ENCODE results near the gene PIK3R3. TPM values are rescaled to one million over a fixed set of nuclear protein-coding genes. Genes with fewer than 3 reads are reported as not detected.

PIK3R3 gene
- total RNA-seq, 1 experiment from 2014 or later: 1.6 TPM

DNA sequence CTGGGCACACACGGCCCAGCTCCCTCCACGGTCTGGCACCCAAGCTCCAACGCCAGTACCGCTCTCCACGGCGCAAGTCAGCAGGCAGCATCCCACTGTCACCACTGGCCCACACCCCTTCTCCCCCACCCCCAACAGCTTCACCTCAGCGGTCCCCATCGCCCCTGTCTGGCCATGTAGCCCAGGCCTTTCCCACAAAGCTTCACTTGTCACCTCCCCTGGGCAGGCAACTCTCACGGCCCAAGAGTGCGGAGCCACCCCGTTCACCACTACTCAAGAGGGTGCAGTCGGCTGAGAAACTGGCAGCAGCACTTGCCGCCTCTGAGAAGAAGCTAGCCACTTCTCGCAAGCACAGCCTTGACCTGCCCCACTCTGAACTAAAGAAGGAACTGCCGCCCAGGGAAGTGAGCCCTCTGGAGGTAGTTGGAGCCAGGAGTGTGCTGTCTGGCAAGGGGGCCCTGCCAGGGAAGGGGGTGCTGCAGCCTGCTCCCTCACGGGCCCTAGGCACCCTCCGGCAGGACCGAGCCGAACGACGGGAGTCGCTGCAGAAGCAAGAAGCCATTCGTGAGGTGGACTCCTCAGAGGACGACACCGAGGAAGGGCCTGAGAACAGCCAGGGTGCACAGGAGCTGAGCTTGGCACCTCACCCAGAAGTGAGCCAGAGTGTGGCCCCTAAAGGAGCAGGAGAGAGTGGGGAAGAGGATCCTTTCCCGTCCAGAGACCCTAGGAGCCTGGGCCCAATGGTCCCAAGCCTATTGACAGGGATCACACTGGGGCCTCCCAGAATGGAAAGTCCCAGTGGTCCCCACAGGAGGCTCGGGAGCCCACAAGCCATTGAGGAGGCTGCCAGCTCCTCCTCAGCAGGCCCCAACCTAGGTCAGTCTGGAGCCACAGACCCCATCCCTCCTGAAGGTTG is 97.6 kb downstream of the PIK3R3 start:
- POLR2A ChIA-PET: no interaction called here

DNA sequence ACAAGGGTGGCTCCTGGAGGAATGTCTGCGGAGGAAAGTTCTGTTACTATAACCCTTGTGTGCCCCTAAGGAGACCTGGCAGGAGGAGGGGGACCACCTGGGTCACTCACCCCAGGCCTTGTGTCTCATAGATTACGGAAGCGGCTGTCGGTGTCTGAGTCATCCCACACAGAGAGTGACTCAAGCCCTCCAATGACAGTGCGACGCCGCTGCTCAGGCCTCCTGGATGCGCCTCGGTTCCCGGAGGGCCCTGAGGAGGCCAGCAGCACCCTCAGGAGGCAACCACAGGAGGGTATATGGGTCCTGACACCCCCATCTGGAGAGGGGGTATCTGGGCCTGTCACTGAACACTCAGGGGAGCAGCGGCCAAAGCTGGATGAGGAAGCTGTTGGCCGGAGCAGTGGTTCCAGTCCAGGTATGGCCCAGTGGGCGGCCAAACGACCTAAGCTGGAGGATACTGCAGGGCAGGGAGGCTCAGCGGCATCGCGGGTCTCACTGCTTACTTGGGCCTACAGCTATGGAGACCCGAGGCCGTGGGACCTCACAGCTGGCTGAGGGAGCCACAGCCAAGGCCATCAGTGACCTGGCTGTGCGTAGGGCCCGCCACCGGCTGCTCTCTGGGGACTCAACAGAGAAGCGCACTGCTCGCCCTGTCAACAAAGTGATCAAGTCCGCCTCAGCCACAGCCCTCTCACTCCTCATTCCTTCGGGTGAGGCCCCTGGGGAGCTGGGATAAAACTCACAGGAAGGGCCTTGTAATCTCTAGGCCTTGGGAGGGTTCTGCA is 101.4 kb downstream of the PIK3R3 start:
- ChIA-PET POLR2A (no interaction called here), RAD21 (ENCODE audit: low non-redundant PET in 1 of 2, low total read pairs in 2 of 2, uncharacterized antibody in 2 of 2, unreplicated experiment in 2 of 2) (no interaction called here), CTCF (no interaction called here)
- no peaks in the 10 kb centered on the region for H4K20me1 ChIP-seq (ENCODE audit: insufficient read depth)
- H3K9me2 ChIP-seq (ENCODE audit: insufficient read depth): no peaks in the 10 kb centered on the region
- TF ChIP-seq, protein P1, sequence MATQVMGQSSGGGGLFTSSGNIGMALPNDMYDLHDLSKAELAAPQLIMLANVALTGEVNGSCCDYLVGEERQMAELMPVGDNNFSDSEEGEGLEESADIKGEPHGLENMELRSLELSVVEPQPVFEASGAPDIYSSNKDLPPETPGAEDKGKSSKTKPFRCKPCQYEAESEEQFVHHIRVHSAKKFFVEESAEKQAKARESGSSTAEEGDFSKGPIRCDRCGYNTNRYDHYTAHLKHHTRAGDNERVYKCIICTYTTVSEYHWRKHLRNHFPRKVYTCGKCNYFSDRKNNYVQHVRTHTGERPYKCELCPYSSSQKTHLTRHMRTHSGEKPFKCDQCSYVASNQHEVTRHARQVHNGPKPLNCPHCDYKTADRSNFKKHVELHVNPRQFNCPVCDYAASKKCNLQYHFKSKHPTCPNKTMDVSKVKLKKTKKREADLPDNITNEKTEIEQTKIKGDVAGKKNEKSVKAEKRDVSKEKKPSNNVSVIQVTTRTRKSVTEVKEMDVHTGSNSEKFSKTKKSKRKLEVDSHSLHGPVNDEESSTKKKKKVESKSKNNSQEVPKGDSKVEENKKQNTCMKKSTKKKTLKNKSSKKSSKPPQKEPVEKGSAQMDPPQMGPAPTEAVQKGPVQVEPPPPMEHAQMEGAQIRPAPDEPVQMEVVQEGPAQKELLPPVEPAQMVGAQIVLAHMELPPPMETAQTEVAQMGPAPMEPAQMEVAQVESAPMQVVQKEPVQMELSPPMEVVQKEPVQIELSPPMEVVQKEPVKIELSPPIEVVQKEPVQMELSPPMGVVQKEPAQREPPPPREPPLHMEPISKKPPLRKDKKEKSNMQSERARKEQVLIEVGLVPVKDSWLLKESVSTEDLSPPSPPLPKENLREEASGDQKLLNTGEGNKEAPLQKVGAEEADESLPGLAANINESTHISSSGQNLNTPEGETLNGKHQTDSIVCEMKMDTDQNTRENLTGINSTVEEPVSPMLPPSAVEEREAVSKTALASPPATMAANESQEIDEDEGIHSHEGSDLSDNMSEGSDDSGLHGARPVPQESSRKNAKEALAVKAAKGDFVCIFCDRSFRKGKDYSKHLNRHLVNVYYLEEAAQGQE (IDR thresholded peaks at IDR 0.05; ENCODE audit: low read depth): no peak
- no peak for TF ChIP-seq SIN3A (IDR thresholded peaks at IDR 0.05; ENCODE audit: low read depth)
- no peak for TF ChIP-seq RAD21 (IDR thresholded peaks at IDR 0.05; ENCODE audit: low read depth)
- no peak for TF ChIP-seq ZNF274 (IDR thresholded peaks at IDR 0.05; ENCODE audit: low read depth, low read length)
- no peak for TF ChIP-seq YY1 (IDR thresholded peaks at IDR 0.05; ENCODE audit: extremely low read depth, insufficient replicate concordance, low read depth, low read length)
- TF ChIP-seq EZH2 (IDR thresholded peaks at IDR 0.05): no peak
- no peak for ATAC-seq
- H3K4me2 ChIP-seq (ENCODE audit: low read length): no peak overlapping the region
- H3K4me3 ChIP-seq (replicated peaks in 1 of 2; ENCODE audit: low read depth in 1 of 2, low read length in 2 of 2): no peak overlapping the region
- no TSS peak for BruUV-seq (replicated peaks)
- H3K9ac ChIP-seq (ENCODE audit: low read length): no peak overlapping the region
- no peaks in the 10 kb centered on the region for H3K4me1 ChIP-seq (ENCODE audit: control insufficient read depth in 1 of 2, insufficient read depth in 2 of 2, low read length in 2 of 2)
- peaks cover 3% of the 10 kb centered on the region in 2 experiments; a peak in 2 of 4 replicates for H3K36me3 ChIP-seq (ENCODE audit: control insufficient read depth in 1 of 2, insufficient read depth in 2 of 2, low read length in 2 of 2)
- no peaks in the 10 kb centered on the region for H3K27me3 ChIP-seq (ENCODE audit: insufficient read depth, low read length)
- H2AFZ ChIP-seq (ENCODE audit: low read depth, low read length, poor library complexity, severe bottlenecking): no peak overlapping the region
- DNase-seq (ENCODE audit: low read depth, low spot score): no peak
- H3K9me3 ChIP-seq (ENCODE audit: control insufficient read depth in 1 of 2, insufficient read depth in 1 of 2, low read depth in 1 of 2, low read length in 2 of 2): no peaks in the 10 kb centered on the region
- H3K79me2 ChIP-seq (ENCODE audit: insufficient read depth, low read length): no peaks in the 10 kb centered on the region
- H3K27ac ChIP-seq (ENCODE audit: low read depth, low read length): no peak overlapping the region
- intact Hi-C loops (cut with micrococcal nuclease): no loop called here

More for the DNA sequence above, 97.6 kb downstream of the PIK3R3 start:
- no TSS peak for BruUV-seq (replicated peaks)
- Histone ChIP-seq H2AFZ (ENCODE audit: low read depth, low read length, poor library complexity, severe bottlenecking) (no peak overlapping the region), H3K4me2 (ENCODE audit: low read length) (no peak overlapping the region), H3K4me1 (ENCODE audit: control insufficient read depth in 1 of 2, insufficient read depth in 2 of 2, low read length in 2 of 2) (peaks cover 4 to 7% of the 10 kb centered on the region in 2 experiments; a peak in 2 of 4 replicates), H4K20me1 (ENCODE audit: insufficient read depth) (no peaks in the 10 kb centered on the region), H3K36me3 (ENCODE audit: control insufficient read depth in 1 of 2, insufficient read depth in 2 of 2, low read length in 2 of 2) (0 out of 4 replicates have a peak, but pooled peaks cover 0 to 3% of the 10 kb centered on the region in 2 experiments), H3K79me2 (ENCODE audit: insufficient read depth, low read length) (no peaks in the 10 kb centered on the region), H3K9me2 (ENCODE audit: insufficient read depth) (no peaks in the 10 kb centered on the region), H3K4me3 (replicated peaks in 1 of 2; ENCODE audit: low read depth in 1 of 2, low read length in 2 of 2) (no peak overlapping the region), H3K27ac (ENCODE audit: low read depth, low read length) (no peak overlapping the region), H3K9me3 (ENCODE audit: control insufficient read depth in 1 of 2, insufficient read depth in 1 of 2, low read depth in 1 of 2, low read length in 2 of 2) (no peaks in the 10 kb centered on the region), H3K27me3 (ENCODE audit: insufficient read depth, low read length) (no peaks in the 10 kb centered on the region), H3K9ac (ENCODE audit: low read length) (no peak overlapping the region)
- TF ChIP-seq YY1 (IDR thresholded peaks at IDR 0.05; ENCODE audit: extremely low read depth, insufficient replicate concordance, low read depth, low read length) (no peak), RAD21 (IDR thresholded peaks at IDR 0.05; ENCODE audit: low read depth) (peak; percentile 24; the same call in 1 of the 2 replicates)
- DNase-seq (ENCODE audit: low read depth, low spot score) (no peak), ATAC-seq (no peak)
- CTCF ChIA-PET: interaction anchor here (0.6 to 5.4 kb wide), 3 partner anchors 135 to 441 kb away, joined by 3 to 36 read pairs (median 3); no protein-coding TSS in a partner anchor
- intact Hi-C loops (cut with micrococcal nuclease): loop anchor here (5.0 kb wide), 1 partner anchor 312 kb away; no protein-coding TSS in a partner anchor
- RAD21 ChIA-PET (ENCODE audit: low non-redundant PET in 1 of 2, low total read pairs in 2 of 2, uncharacterized antibody in 2 of 2, unreplicated experiment in 2 of 2): interaction anchor here in 1 of 2 experiments (0.7 kb wide), 1 partner anchor 144 kb away, joined by 4 read pairs; no protein-coding TSS in a partner anchor
